Spleen (tissue), 11 donors: ENCODE results near the gene ZNF500. TPM values are rescaled to one million over a fixed set of nuclear protein-coding genes. Genes with fewer than 3 reads are reported as not detected.

Experiments used
- DNase-seq: peaks from one replicate; pipeline ENCODE4 v3.0.0-alpha.2; 2020
- H3K27ac ChIP-seq, 8 donors: fragments of 200-600 bp; sonication (generic) in 7 of 8; 1 replicate in 4 of 8; 2 replicates in 4 of 8; pipeline versions ENCODE4 v1.5.0 to v1.8.0; 2016 to 2021; ENCODE audit warnings: inconsistent platforms in 4 of 8, mild to moderate bottlenecking in 4 of 8, moderate library complexity in 1 of 8
- H3K27me3 ChIP-seq, 7 donors: fragments of 200-600 bp; sonication (generic) in 6 of 7; replicated peaks in 1 of 7; 1 replicate in 4 of 7; 2 replicates in 3 of 7; pipeline versions ENCODE4 v1.5.0 to v1.8.0; 2016 to 2021; ENCODE audit warnings: inconsistent platforms in 3 of 7, mild to moderate bottlenecking in 1 of 7
- H3K36me3 ChIP-seq, 6 donors: fragments of 200-600 bp; sonication (generic) in 5 of 6; 1 replicate in 4 of 6; 2 replicates in 2 of 6; pipeline versions ENCODE4 v1.5.0 to v1.8.0; 2016 to 2021; ENCODE audit warnings: inconsistent platforms in 2 of 6
- H3K4me1 ChIP-seq, 6 donors: fragments of 200-600 bp; sonication (generic) in 5 of 6; 1 replicate in 3 of 6; 2 replicates in 3 of 6; pipeline versions ENCODE4 v1.5.0 to v1.8.0; 2016 to 2021; ENCODE audit warnings: inconsistent platforms in 3 of 6
- H3K4me3 ChIP-seq, 8 donors: fragments of 200-600 bp; sonication (generic) in 7 of 8; 1 replicate in 4 of 8; 2 replicates in 4 of 8; pipeline versions ENCODE4 v1.5.0 to v1.8.0; 2016 to 2021; ENCODE audit warnings: inconsistent platforms in 4 of 8, mild to moderate bottlenecking in 4 of 8, moderate library complexity in 2 of 8
- H3K9me3 ChIP-seq, 8 donors: fragments of 200-600 bp; sonication (generic) in 7 of 8; 1 replicate in 4 of 8; 2 replicates in 4 of 8; pipeline versions ENCODE4 v1.5.0 to v1.8.0; 2016 to 2021; ENCODE audit warnings: inconsistent platforms in 4 of 8
- CTCF ChIP-seq, 11 experiments: fragments of 200-600 bp in 7 of 11; fragments of 450-650 bp in 4 of 11; sonication (generic) in 4 of 11; IDR thresholded peaks in 8 of 11; conservative IDR thresholded peaks in 3 of 11; 1 replicate in 7 of 11; 2 replicates in 4 of 11; pipeline versions ENCODE4 v1.4.0 to v1.8.0; 2016 to 2021; ENCODE audit warnings: antibody characterized with exemption in 11 of 11, inconsistent platforms in 4 of 11, mild to moderate bottlenecking in 1 of 11
- POLR2A ChIP-seq, 3 donors: fragments of 450-650 bp; IDR thresholded peaks; one replicate each; pipeline ENCODE4 v1.5.1; 2017; ENCODE audit warnings: antibody characterized with exemption in 3 of 3, mild to moderate bottlenecking in 1 of 3
- POLR2AphosphoS5 ChIP-seq, 3 donors: sonication (generic); formaldehyde crosslinking; IDR thresholded peaks; one replicate each; pipeline ENCODE4 v1.5.1; 2017; ENCODE audit warnings: antibody characterized with exemption in 3 of 3
- WGBS, 5 donors: extraction: QIAGEN DNeasy Blood & Tissue Kit in 3 of 5; methylation state at CpG; one replicate each; pipeline versions ENCODE4 v1.1.5 to v1.1.7; 2013 to 2018; 5-methylcytosine and 5-hydroxymethylcytosine counted together
- intact Hi-C: fragments of 100-400 bp; cut with DNase I; formaldehyde crosslinking; loops from one replicate; pipeline ENCODE4 v1.15.0; 2023; ENCODE audit warnings: low total_unique reads
- polyA plus RNA-seq, 3 donors: library from polyadenylated mRNA; stranded (reverse); fragments of 200-250 nt; gene quantifications; one replicate each; pipeline ENCODE4 v1.2.1, GENCODE V29; 2013
- total RNA-seq, 7 donors: library from RNA; depleted of rRNA in 3 of 7; stranded (reverse); fragments of >200 nt in 3 of 7; fragmentation: NEBNext Ultra II Directional in 4 of 7; extraction: Animal tissue kit (Norgen Biotek cat#: 25700) in 4 of 7; gene quantifications; one replicate each; pipeline versions ENCODE4 v1.1.0 to v1.2.1, GENCODE V29; 2016 to 2021
- donor health status: healthy with polysubstance abuse.
- donor health status: DM: no; HTN: no; CAD: no; lungs with moderate emphysema.
- donor health status: DM: no; HTN: no; CAD: no.
- donor health status: Bipolar disorder and iron deficiency.
- donor health status: healthy.
- donor health status: DM: no; HTN: no; CAD: no.
- donor health status: DM: yes; HTN: yes; CAD: no.

Gene ZNF500
- total and polyA plus RNA-seq, 10 donors, result 2.5 to 32.3 (median 19.0) TPM

- 0 to 3% (median 1%) methylated on average over 8 to 19 of the region's 19 CpGs for WGBS, 5 donors
- TF ChIP-seq CTCF (IDR thresholded peaks at IDR 0.05 in 8 of 11, conservative IDR thresholded peaks at IDR 0.05 in 3 of 11) (no peak), POLR2A (IDR thresholded peaks at IDR 0.05) (no peak), POLR2AphosphoS5 (IDR thresholded peaks at IDR 0.05) (no peak)
- peak overlapping the region; percentile 51 to 84 (median 78) for H3K27ac ChIP-seq
- H3K27me3 ChIP-seq, result no peaks in the 10 kb centered on the region
- peak overlapping the region; percentile 81 to 100 (median 98) for H3K4me3 ChIP-seq
- peaks cover 0 to 28% (median 9%) of the 10 kb centered on the region in 6 donors for H3K36me3 ChIP-seq
- no peaks in the 10 kb centered on the region for H3K9me3 ChIP-seq
- H3K4me1 ChIP-seq, result peaks cover 10 to 26% (median 17%) of the 10 kb centered on the region in 6 donors
- no peak for DNase-seq
- intact Hi-C loops, result no loop called here
Observed at GRCh38 chr16:4733747-4734062, 33.3 kb downstream of the ZNF500 start.

GRCh38 chr16:4733211-4733742 is 33.7 kb downstream of the ZNF500 start:
- Histone ChIP-seq H3K4me1 (peaks cover 10 to 26% (median 17%) of the 10 kb centered on the region in 6 donors), H3K4me3 (peak overlapping the region; percentile 81 to 100 (median 98)), H3K36me3 (peaks cover 0 to 32% (median 12%) of the 10 kb centered on the region in 6 donors), H3K9me3 (no peaks in the 10 kb centered on the region), H3K27ac (peak overlapping the region in 5 of 8 donors; percentile 78 to 84 (median 80)), H3K27me3 (no peaks in the 10 kb centered on the region)
- no peak for DNase-seq
- TF ChIP-seq POLR2AphosphoS5 (IDR thresholded peaks at IDR 0.05) (no peak), POLR2A (IDR thresholded peaks at IDR 0.05) (no peak), CTCF (IDR thresholded peaks at IDR 0.05 in 8 of 11, conservative IDR thresholded peaks at IDR 0.05 in 3 of 11) (no peak)
- intact Hi-C loops, result no loop called here
- 39 to 48% (median 44%) methylated on average over 17 of the region's 17 CpGs for WGBS, 5 donors

- peaks cover 5 to 19% (median 11%) of the 10 kb centered on the region in 6 donors for H3K4me1 ChIP-seq
- intact Hi-C loops, result no loop called here
- no peaks in the 10 kb centered on the region for H3K9me3 ChIP-seq
- H3K36me3 ChIP-seq, result peaks cover 0 to 64% (median 34%) of the 10 kb centered on the region in 6 donors
- H3K4me3 ChIP-seq, result no peak overlapping the region
- TF ChIP-seq CTCF (IDR thresholded peaks at IDR 0.05 in 8 of 11, conservative IDR thresholded peaks at IDR 0.05 in 3 of 11), result no peak
- TF ChIP-seq POLR2AphosphoS5 (IDR thresholded peaks at IDR 0.05), result no peak
- no peak for TF ChIP-seq POLR2A (IDR thresholded peaks at IDR 0.05)
- 95 to 97% (median 95%) methylated on average over 15 of the region's 15 CpGs for WGBS, 5 donors
- no peak overlapping the region for H3K27ac ChIP-seq
- no peaks in the 10 kb centered on the region for H3K27me3 ChIP-seq
- DNase-seq, result no peak
Observed at GRCh38 chr16:4729876-4730275, 37.1 kb downstream of the ZNF500 start.

GRCh38 chr16:4728676-4729075 is 38.3 kb downstream of the ZNF500 start:
- Histone ChIP-seq H3K9me3 (no peaks in the 10 kb centered on the region), H3K36me3 (peaks cover 0 to 76% (median 39%) of the 10 kb centered on the region in 6 donors), H3K4me1 (peaks cover 5 to 11% (median 9%) of the 10 kb centered on the region in 6 donors), H3K4me3 (no peak overlapping the region), H3K27ac (no peak overlapping the region), H3K27me3 (no peaks in the 10 kb centered on the region)
- no peak for TF ChIP-seq POLR2AphosphoS5 (IDR thresholded peaks at IDR 0.05)
- TF ChIP-seq POLR2A (IDR thresholded peaks at IDR 0.05), result no peak
- TF ChIP-seq CTCF (IDR thresholded peaks at IDR 0.05 in 8 of 11, conservative IDR thresholded peaks at IDR 0.05 in 3 of 11), result no peak
- 94 to 99% (median 96%) methylated on average over 8 of the region's 8 CpGs for WGBS, 5 donors
- no peak for DNase-seq
- intact Hi-C loops, result no loop called here
